ENCODE results near the gene RRP7A.
"Not testable (repeated sequence)": the region's sequence is repeated elsewhere in the genome, so short reads cannot be mapped to it uniquely, and the experiment has no call there.

The RRP7A gene

GRCh38 chr22:42514331-42514730 lies 5.3 kb downstream of the RRP7A start:
- not testable (repeated sequence) for H3K4me3 ChIP-seq (ENCODE audit: insufficient read depth in 1 of 2, low read depth in 1 of 2, low read length in 2 of 2); H3K4ac ChIP-seq (ENCODE audit: low read depth in 1 of 2, low read length in 2 of 2); H2BK15ac ChIP-seq (ENCODE audit: low read depth, poor library complexity, severe bottlenecking); H4K8ac ChIP-seq (ENCODE audit: low read length); H3K27me3 ChIP-seq (ENCODE audit: control insufficient read depth in 1 of 2, insufficient read depth in 1 of 2, low read length in 2 of 2); H3K27ac ChIP-seq (ENCODE audit: low read length, poor library complexity, severe bottlenecking); H2AK5ac ChIP-seq (ENCODE audit: low read length, severe bottlenecking); H2BK120ac ChIP-seq (ENCODE audit: low read depth, low read length); H3K18ac ChIP-seq (ENCODE audit: low read depth in 1 of 2, low read length in 2 of 2); H3K4me2 ChIP-seq (ENCODE audit: low read length, poor library complexity, severe bottlenecking); H3K9me3 ChIP-seq (ENCODE audit: control insufficient read depth, low read length); H2AFZ ChIP-seq (ENCODE audit: low read depth, low read length); H2BK5ac ChIP-seq (ENCODE audit: low read depth, low read length, poor library complexity, severe bottlenecking); H2BK12ac ChIP-seq (ENCODE audit: low read length in 2 of 2); H3K23ac ChIP-seq (ENCODE audit: low read length in 2 of 2); DNase-seq; H3K14ac ChIP-seq (ENCODE audit: low read length in 2 of 2); H3K9ac ChIP-seq (ENCODE audit: low read length); H4K91ac ChIP-seq (ENCODE audit: low read length)
- 92% methylated on average over 16 of the region's 17 CpGs for WGBS
- Histone ChIP-seq H3K79me1 (replicated peaks; ENCODE audit: low read length, poor library complexity, severe bottlenecking) (peaks cover 18% of the 10 kb centered on the region), H3K4me1 (ENCODE audit: control insufficient read depth, insufficient read depth, low read depth, low read length) (peaks cover 15% of the 10 kb centered on the region), H3K36me3 (ENCODE audit: control insufficient read depth in 1 of 2, insufficient read depth in 2 of 2, low read depth in 1 of 2, low read length in 2 of 2) (peaks cover 29 to 56% of the 10 kb centered on the region in 2 experiments)

GRCh38 chr22:42512273-42512990 lies 7.2 kb downstream of the RRP7A start:
- H2BK15ac ChIP-seq (ENCODE audit: low read depth, poor library complexity, severe bottlenecking); H2AFZ ChIP-seq (ENCODE audit: low read depth, low read length); H2BK120ac ChIP-seq (ENCODE audit: low read depth, low read length); H2BK5ac ChIP-seq (ENCODE audit: low read depth, low read length, poor library complexity, severe bottlenecking); H4K91ac ChIP-seq (ENCODE audit: low read length); H3K9ac ChIP-seq (ENCODE audit: low read length); H3K14ac ChIP-seq (ENCODE audit: low read length in 2 of 2); H3K9me3 ChIP-seq (ENCODE audit: control insufficient read depth, low read length); H3K18ac ChIP-seq (ENCODE audit: low read depth in 1 of 2, low read length in 2 of 2); H3K27me3 ChIP-seq (ENCODE audit: control insufficient read depth in 1 of 2, insufficient read depth in 1 of 2, low read length in 2 of 2); H3K4ac ChIP-seq (ENCODE audit: low read depth in 1 of 2, low read length in 2 of 2); H3K4me3 ChIP-seq (ENCODE audit: insufficient read depth in 1 of 2, low read depth in 1 of 2, low read length in 2 of 2); H3K23ac ChIP-seq (ENCODE audit: low read length in 2 of 2); H2AK5ac ChIP-seq (ENCODE audit: low read length, severe bottlenecking); H2BK12ac ChIP-seq (ENCODE audit: low read length in 2 of 2): not testable (repeated sequence)
- Histone ChIP-seq H3K79me1 (replicated peaks; ENCODE audit: low read length, poor library complexity, severe bottlenecking) (peaks cover 16% of the 10 kb centered on the region), H3K27ac (ENCODE audit: low read length, poor library complexity, severe bottlenecking) (peak overlapping the region; percentile 54), H3K4me2 (ENCODE audit: low read length, poor library complexity, severe bottlenecking) (peak overlapping the region; percentile 21), H4K8ac (ENCODE audit: low read length) (peak overlapping the region; percentile 54), H3K4me1 (ENCODE audit: control insufficient read depth, insufficient read depth, low read depth, low read length) (peaks cover 13% of the 10 kb centered on the region), H3K36me3 (ENCODE audit: control insufficient read depth in 1 of 2, insufficient read depth in 2 of 2, low read depth in 1 of 2, low read length in 2 of 2) (peaks cover 29 to 53% of the 10 kb centered on the region in 2 experiments)
- DNase-seq: peak; percentile 42
- 85% methylated on average over 12 of the region's 22 CpGs for WGBS

- H3K36me3 ChIP-seq (ENCODE audit: control insufficient read depth in 1 of 2, insufficient read depth in 2 of 2, low read depth in 1 of 2, low read length in 2 of 2): peaks cover 25 to 47% of the 10 kb centered on the region in 2 experiments
- no peak overlapping the region for H4K91ac ChIP-seq (ENCODE audit: low read length)
- no peak overlapping the region for H2BK12ac ChIP-seq (ENCODE audit: low read length in 2 of 2)
- no peak overlapping the region for H2BK5ac ChIP-seq (ENCODE audit: low read depth, low read length, poor library complexity, severe bottlenecking)
- H3K4me2 ChIP-seq (ENCODE audit: low read length, poor library complexity, severe bottlenecking): no peak overlapping the region
- whole genome bisulfite sequencing: 96% methylated on average over 10 of the region's 10 CpGs
- H2BK120ac ChIP-seq (ENCODE audit: low read depth, low read length): no peak overlapping the region
- H3K79me1 ChIP-seq (replicated peaks; ENCODE audit: low read length, poor library complexity, severe bottlenecking): peaks cover 16% of the 10 kb centered on the region
- H3K9ac ChIP-seq (ENCODE audit: low read length): no peak overlapping the region
- H3K27ac ChIP-seq (ENCODE audit: low read length, poor library complexity, severe bottlenecking): no peak overlapping the region
- peaks cover 0 to 4% of the 10 kb centered on the region in 2 experiments for H3K27me3 ChIP-seq (ENCODE audit: control insufficient read depth in 1 of 2, insufficient read depth in 1 of 2, low read length in 2 of 2)
- H3K9me3 ChIP-seq (ENCODE audit: control insufficient read depth, low read length): no peaks in the 10 kb centered on the region
- DNase-seq: no peak
- no peak overlapping the region for H3K14ac ChIP-seq (ENCODE audit: low read length in 2 of 2)
- H3K4me1 ChIP-seq (ENCODE audit: control insufficient read depth, insufficient read depth, low read depth, low read length): peaks cover 13% of the 10 kb centered on the region
- no peak overlapping the region for H2BK15ac ChIP-seq (ENCODE audit: low read depth, poor library complexity, severe bottlenecking)
- H2AFZ ChIP-seq (ENCODE audit: low read depth, low read length): no peak overlapping the region
- H3K23ac ChIP-seq (ENCODE audit: low read length in 2 of 2): no peak overlapping the region
- H3K4ac ChIP-seq (ENCODE audit: low read depth in 1 of 2, low read length in 2 of 2): no peak overlapping the region
- H4K8ac ChIP-seq (ENCODE audit: low read length): no peak overlapping the region
- no peak overlapping the region for H2AK5ac ChIP-seq (ENCODE audit: low read length, severe bottlenecking)
- H3K18ac ChIP-seq (ENCODE audit: low read depth in 1 of 2, low read length in 2 of 2): no peak overlapping the region
- H3K4me3 ChIP-seq (ENCODE audit: insufficient read depth in 1 of 2, low read depth in 1 of 2, low read length in 2 of 2): no peak overlapping the region
Observed at GRCh38 chr22:42511401-42511891, 8.2 kb downstream of the RRP7A start.

GRCh38 chr22:42509548-42509947 lies 10.0 kb downstream of the RRP7A start:
- Histone ChIP-seq H3K18ac (ENCODE audit: low read depth in 1 of 2, low read length in 2 of 2) (no peak overlapping the region), H4K91ac (ENCODE audit: low read length) (no peak overlapping the region), H3K4me1 (ENCODE audit: control insufficient read depth, insufficient read depth, low read depth, low read length) (peaks cover 11% of the 10 kb centered on the region), H4K8ac (ENCODE audit: low read length) (no peak overlapping the region), H3K27me3 (ENCODE audit: control insufficient read depth in 1 of 2, insufficient read depth in 1 of 2, low read length in 2 of 2) (peaks cover 0 to 4% of the 10 kb centered on the region in 2 experiments), H3K4me2 (ENCODE audit: low read length, poor library complexity, severe bottlenecking) (no peak overlapping the region), H2BK12ac (ENCODE audit: low read length in 2 of 2) (no peak overlapping the region), H3K9ac (ENCODE audit: low read length) (no peak overlapping the region), H3K14ac (ENCODE audit: low read length in 2 of 2) (no peak overlapping the region), H3K4ac (ENCODE audit: low read depth in 1 of 2, low read length in 2 of 2) (no peak overlapping the region), H3K27ac (ENCODE audit: low read length, poor library complexity, severe bottlenecking) (no peak overlapping the region), H3K9me3 (ENCODE audit: control insufficient read depth, low read length) (no peaks in the 10 kb centered on the region), H3K4me3 (ENCODE audit: insufficient read depth in 1 of 2, low read depth in 1 of 2, low read length in 2 of 2) (no peak overlapping the region), H2BK15ac (ENCODE audit: low read depth, poor library complexity, severe bottlenecking) (no peak overlapping the region), H2BK120ac (ENCODE audit: low read depth, low read length) (no peak overlapping the region), H3K36me3 (ENCODE audit: control insufficient read depth in 1 of 2, insufficient read depth in 2 of 2, low read depth in 1 of 2, low read length in 2 of 2) (peaks cover 14 to 32% of the 10 kb centered on the region in 2 experiments), H2BK5ac (ENCODE audit: low read depth, low read length, poor library complexity, severe bottlenecking) (no peak overlapping the region), H3K23ac (ENCODE audit: low read length in 2 of 2) (no peak overlapping the region), H2AFZ (ENCODE audit: low read depth, low read length) (no peak overlapping the region), H2AK5ac (ENCODE audit: low read length, severe bottlenecking) (no peak overlapping the region), H3K79me1 (replicated peaks; ENCODE audit: low read length, poor library complexity, severe bottlenecking) (peaks cover 6% of the 10 kb centered on the region)
- DNase-seq: no peak
- WGBS: 89% methylated on average over 15 of the region's 15 CpGs

Measured in mesenchymal stem cell (in vitro differentiated cells and primary cell).